ENCODE data around the gene SNAPC3.

Gene SNAPC3

DNA sequence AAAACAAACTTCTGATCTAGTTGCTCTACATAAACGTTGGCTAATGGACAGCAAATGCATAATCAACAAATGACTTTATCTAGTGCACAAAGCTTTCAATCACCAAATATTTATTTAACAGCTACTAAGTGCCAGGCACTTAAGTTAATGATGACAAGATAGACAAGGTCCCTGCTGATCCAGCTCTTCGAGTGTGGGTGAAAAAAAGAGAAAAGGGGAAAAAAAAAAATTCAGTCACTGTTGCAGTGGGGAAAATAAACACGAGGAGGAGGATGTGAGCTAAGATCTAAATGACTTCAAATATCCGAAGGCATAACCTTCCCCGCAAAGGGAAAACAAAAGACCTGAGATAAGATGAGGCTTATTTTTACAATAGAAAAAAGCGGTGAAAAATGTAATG is 78.5 kb downstream of the SNAPC3 start:
- ChIA-PET POLR2A (ENCODE audit: low non-redundant PET) (no interaction called here), CTCF (interaction anchor here (0.6 to 1.0 kb wide), 4 partner anchors 11 to 289 kb away, joined by 3 to 6 read pairs (median 4); no protein-coding TSS in a partner anchor)
- H3K27ac ChIP-seq, result no peak overlapping the region
- TF ChIP-seq, protein P1, sequence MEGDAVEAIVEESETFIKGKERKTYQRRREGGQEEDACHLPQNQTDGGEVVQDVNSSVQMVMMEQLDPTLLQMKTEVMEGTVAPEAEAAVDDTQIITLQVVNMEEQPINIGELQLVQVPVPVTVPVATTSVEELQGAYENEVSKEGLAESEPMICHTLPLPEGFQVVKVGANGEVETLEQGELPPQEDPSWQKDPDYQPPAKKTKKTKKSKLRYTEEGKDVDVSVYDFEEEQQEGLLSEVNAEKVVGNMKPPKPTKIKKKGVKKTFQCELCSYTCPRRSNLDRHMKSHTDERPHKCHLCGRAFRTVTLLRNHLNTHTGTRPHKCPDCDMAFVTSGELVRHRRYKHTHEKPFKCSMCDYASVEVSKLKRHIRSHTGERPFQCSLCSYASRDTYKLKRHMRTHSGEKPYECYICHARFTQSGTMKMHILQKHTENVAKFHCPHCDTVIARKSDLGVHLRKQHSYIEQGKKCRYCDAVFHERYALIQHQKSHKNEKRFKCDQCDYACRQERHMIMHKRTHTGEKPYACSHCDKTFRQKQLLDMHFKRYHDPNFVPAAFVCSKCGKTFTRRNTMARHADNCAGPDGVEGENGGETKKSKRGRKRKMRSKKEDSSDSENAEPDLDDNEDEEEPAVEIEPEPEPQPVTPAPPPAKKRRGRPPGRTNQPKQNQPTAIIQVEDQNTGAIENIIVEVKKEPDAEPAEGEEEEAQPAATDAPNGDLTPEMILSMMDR (conservative IDR thresholded peaks at IDR 0.05; ENCODE audit: low read depth), result no peak
- DNase-seq (ENCODE audit: low spot score), result no peak

DNA sequence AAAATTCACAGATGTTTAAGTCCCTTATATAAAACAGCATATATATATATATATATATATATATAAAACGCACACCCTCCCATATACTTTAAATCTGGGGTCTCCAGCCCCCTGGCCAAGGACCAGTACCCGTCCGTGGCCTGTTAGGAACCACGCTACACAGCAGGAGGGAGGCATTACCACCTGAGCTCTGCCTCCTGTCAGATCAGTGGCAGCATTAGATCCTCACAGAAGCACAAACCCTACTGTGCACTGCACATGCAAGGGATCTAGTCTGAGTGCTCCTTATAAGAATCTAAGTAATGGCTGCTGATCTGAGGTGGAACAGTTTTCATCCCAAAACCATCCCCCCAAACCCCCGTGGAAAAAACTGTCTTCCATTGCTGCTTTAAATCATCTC is 79.1 kb downstream of the SNAPC3 start:
- no peak overlapping the region for H3K27ac ChIP-seq
- ChIA-PET CTCF (interaction anchor here (0.5 to 1.0 kb wide), 2 partner anchors 105 to 205 kb away, joined by 3 read pairs; no protein-coding TSS in a partner anchor), POLR2A (ENCODE audit: low non-redundant PET) (no interaction called here)
- no peak for DNase-seq (ENCODE audit: low spot score)
- TF ChIP-seq, protein P1 (conservative IDR thresholded peaks at IDR 0.05; ENCODE audit: low read depth), result no peak

DNA sequence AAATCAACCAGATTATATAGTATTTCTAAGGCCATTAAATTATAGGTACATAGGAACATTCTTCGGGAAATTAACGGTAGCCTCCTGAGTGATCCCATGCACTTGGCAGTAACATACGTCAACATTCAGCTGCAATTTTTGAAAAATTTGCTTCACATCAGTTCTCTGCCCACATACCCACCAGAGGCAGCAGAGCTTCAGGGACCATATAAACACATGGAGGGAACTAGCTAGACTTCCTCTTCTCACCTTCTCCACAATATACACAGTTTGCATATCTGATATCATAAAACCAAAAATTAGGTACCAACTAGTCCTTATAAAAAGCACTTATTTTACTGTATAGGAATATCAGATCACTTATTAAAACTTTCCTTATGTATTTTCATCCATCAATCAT is 83.2 kb downstream of the SNAPC3 start:
- CTCF ChIA-PET, result interaction anchor here (0.6 kb wide), 1 partner anchor 1382 kb away, joined by 5 read pairs; no protein-coding TSS in a partner anchor

DNA sequence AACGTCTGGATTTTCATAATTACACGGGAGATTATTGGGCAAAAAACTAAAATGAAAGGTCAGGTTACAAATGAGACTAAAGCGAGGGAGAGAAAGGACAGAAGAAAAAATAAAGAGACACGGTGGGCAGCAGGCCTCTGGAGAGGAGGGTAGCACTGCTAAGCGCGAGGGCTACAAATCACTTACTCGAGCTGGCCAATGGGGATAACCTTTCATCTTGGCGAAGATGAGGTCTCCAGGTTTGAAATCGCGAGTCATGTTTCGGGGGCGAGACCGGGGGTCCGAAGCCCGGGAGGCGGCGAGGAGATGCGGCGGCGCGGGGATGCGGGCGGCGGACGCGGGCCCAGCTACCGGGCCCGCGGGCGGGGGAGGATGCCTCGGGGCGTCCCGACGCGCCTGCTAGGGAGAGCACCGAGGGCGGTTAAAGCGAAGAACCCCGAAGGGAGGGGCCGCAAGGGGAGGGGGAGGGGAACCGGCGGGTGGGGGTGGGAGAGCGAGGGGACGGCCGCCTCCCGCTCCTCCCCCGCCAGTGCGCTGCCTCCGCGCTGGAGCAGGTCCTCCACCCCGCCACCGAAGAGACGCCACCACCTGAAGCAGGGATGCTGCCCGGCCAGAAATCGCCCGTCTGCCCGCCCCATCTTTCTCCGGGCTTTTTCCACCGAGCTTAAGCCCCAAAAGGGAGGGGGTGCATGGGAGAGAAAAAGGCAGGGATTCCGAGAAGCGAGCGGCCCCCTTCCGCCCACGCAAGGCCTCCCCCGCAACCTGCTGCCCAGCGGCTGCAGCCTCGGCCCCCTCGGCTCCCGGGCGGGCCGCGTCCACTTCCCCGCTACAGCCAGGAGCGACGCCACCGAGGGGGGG is 87.5 kb downstream of the SNAPC3 start:
- ChIA-PET CTCF (interaction anchor here (0.8 kb wide), 1 partner anchor 96 kb away, joined by 5 read pairs; no protein-coding TSS in a partner anchor), POLR2A (ENCODE audit: low non-redundant PET) (no interaction called here)
- H3K27ac ChIP-seq, result peak overlapping the region; percentile 87
- peak; percentile 32 for DNase-seq (ENCODE audit: low spot score)
- TF ChIP-seq, protein P1 (conservative IDR thresholded peaks at IDR 0.05; ENCODE audit: low read depth), result no peak

More for the DNA sequence above, 83.2 kb downstream of the SNAPC3 start:
- no peak overlapping the region for H3K27ac ChIP-seq
- DNase-seq (ENCODE audit: low spot score), result no peak
- POLR2A ChIA-PET (ENCODE audit: low non-redundant PET), result no interaction called here
- TF ChIP-seq, protein P1 (conservative IDR thresholded peaks at IDR 0.05; ENCODE audit: low read depth), result no peak

DNA sequence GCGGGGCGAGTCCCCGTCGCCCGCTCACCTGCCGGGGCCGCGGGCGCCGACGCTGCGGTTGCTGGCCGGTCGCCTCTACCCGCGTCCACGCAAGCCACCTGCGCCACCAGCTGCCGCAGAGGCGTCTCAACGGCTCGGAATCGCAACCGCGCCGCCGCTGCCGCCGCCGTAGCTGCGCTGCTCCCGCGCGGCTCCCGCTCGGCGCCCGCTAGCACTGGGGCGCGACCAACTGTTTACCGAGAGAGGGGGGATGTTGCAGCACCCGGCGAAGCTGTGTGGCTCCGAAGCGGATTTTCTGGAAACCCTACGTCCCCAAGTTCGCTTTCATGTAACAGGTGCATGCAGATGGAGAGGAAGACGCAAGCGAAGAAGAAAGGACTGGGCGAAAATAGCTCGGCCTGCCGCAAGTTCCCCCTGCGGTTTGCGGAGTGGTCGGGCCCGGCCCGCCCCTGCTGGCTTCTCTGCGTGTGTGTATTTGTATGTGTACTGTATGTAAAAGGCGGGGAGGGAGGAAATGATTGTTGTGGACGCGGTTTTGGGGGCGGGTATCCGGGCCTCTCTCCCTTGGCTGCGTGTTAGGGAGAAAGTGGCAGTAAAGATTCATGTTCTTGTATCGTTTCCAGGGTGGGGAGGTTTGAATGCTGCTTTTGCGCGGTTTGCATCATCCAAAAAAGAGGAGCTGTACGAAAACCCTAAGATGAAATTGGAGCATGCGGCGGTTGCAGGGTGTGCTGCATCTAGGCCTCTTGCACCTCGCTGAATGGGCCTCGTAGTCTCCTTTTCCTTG is 88.3 kb downstream of the SNAPC3 start, which contains the start of gene PSIP1:
Gene PSIP1 (minus strand): TSS at position 182 of the 787 bp plus-strand sequence. CDS start 782 bp downstream, outside the sequence.
- ChIA-PET POLR2A (ENCODE audit: low non-redundant PET) (no interaction called here), CTCF (interaction anchor here (0.7 to 1.8 kb wide), 4 partner anchors 10 to 95 kb away, joined by 3 to 6 read pairs (median 4); partner anchors contain the start of gene CCDC171)
- H3K27ac ChIP-seq, result peak within 1 kb of the TSS; percentile 87
- TF ChIP-seq, protein P1 (conservative IDR thresholded peaks at IDR 0.05; ENCODE audit: low read depth), result no peak
- peak; percentile 84 for DNase-seq (ENCODE audit: low spot score)

All from RWPE1 (cell line).